GM21717 (cell line): ENCODE measurements around the gene C19orf47.

Source experiments
- ATAC-seq: cut with Tn5 transposase; IDR thresholded peaks from one replicate; pipeline ENCODE4 v1.9.1; 2021; ENCODE audit warnings: mild to moderate bottlenecking, moderate library complexity; ENCODE audit not compliant: unreplicated experiment

C19orf47 gene

GRCh38 chr19:40284251-40284500, 64.0 kb downstream of the C19orf47 start:
- no peak for ATAC-seq

- ATAC-seq, result no peak
Measured at GRCh38 chr19:40283414-40284250, 64.6 kb downstream of the C19orf47 start.

- ATAC-seq, result no peak
Measured at GRCh38 chr19:40282920-40283319, 65.3 kb downstream of the C19orf47 start.

GRCh38 chr19:40282209-40282580, 66.0 kb downstream of the C19orf47 start:
- ATAC-seq, result no peak

DNA sequence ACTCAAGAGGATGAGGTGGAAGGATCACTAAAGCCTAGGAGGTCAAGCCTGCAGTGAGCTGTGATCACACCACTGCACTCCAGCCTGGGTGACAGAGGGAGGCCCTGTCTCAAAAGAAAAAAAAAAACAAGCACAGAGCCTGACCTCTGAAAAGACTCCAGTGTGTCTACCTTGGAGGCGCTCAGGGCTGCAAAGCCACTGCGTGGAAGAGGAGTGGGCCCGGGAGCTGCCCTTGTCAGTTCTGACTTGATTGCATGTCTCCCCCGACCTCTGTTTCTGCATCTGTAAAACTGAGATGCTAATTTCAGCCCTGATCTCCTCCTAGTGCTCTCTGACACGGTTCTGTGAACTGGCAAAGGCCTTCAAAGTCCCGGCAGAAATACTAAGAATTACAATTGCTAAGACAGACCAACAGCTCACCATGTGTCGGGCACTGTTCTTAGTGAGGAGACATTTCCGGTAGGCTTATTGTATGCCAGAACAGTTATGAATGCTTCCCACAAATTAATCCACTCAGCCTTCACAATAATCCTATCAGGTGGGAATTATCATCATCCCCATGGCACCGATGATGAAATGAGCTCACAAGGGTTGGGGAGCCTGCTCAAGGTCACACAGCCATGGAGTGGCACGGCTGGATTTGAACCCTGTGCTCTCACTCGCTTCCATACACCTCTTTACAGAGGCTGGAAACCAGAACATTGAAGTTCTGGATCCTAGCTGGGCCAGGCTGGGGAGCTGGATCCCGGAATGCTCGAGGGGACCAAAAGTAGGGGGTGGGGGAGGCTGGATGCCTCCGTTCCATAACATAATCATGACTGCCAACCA, 66.6 kb downstream of the C19orf47 start:
- no peak for ATAC-seq

GRCh38 chr19:40280608-40281221, 67.5 kb downstream of the C19orf47 start:
- no peak for ATAC-seq

DNA sequence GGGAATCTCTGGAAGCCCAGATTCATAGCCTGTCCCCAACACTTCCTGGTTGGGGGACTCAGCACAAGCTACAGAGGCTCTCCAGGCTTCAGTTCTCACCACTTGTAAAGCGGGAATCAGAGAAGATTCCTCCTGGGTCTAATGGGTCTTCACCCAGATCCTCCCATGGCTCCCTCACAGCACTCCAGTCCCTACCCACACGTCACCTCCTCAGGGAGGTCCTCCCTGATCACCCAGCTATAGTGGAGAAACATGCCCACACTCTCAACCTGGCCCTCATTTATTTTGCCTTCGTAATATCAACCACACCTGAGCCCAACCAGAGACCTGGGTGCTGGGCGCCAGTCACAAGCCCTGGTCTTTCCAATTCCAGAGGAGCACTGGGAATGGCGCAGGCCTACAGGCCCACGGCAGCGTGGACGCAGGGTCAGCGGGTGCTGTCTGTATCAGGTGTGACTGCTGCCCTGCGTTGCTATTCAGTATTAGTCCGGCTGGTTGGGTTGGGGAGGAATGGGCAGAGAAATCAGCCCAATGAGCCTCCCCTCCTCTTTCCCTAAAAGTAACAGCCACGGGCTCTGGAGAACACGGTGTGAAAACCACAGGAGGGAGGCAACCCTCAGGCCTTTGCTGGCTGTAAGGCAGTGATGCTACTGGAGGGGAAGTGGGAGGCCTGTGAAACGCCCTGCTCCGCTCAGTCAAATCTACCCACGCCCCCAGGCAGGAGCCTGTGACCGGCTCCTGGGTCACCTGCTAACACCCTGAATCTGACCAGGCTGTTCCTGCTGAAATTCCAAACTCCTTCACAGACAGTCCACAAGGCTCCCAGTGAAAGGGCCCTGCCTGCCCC, 68.2 kb downstream of the C19orf47 start:
- ATAC-seq, result no peak

- no peak for ATAC-seq
Measured at GRCh38 chr19:40279120-40279551, 69.1 kb downstream of the C19orf47 start.

- no peak for ATAC-seq
Measured at GRCh38 chr19:40278361-40279035, 69.7 kb downstream of the C19orf47 start.

GRCh38 chr19:40277356-40278059, 70.7 kb downstream of the C19orf47 start:
- no peak for ATAC-seq

DNA sequence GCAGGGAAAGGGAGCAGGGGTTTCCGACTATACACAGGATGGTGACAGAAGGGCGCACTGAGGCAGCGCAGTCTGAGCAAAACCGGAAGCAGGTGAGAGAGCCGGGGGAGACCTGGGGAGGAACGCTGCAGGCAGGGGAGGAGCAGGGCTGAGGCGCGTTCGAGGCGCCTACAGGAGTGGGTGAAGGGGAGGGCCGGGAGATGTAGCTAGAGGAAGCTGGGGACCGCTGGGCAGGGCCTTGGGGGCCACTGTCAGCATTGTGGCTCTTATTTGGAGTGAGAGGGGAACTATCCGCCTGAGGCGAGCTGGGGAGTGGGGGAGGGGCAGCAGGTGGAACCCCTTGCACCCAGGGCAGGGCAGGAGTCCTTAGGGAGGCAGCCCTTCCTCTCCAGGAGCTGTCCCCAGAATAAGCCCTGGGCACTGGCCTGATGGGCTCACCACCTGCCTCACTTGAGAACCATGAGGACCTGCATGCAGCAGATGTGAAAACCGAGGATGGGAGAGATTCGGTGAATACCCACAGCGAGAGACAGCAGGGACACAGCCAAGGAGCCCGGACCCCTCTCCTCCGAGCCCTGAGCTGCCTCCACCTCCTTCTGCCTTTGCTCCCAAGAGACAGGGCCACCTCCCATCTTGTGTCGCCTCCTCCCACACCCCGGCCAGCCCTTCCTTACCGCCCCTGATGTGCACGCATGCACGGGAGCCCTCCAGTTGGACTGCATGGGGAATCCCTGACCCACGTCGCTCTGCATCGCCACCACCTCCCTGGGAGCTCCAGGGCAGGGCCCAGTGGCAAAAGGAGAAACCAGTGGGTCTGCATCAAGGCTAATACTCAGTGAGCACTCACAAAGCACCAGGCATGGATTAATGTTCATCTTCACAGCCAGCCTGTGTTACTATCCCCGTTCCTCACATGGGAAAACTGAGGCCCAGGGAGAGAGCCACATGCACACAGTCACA, 73.3 kb downstream of the C19orf47 start:
- no peak for ATAC-seq

DNA sequence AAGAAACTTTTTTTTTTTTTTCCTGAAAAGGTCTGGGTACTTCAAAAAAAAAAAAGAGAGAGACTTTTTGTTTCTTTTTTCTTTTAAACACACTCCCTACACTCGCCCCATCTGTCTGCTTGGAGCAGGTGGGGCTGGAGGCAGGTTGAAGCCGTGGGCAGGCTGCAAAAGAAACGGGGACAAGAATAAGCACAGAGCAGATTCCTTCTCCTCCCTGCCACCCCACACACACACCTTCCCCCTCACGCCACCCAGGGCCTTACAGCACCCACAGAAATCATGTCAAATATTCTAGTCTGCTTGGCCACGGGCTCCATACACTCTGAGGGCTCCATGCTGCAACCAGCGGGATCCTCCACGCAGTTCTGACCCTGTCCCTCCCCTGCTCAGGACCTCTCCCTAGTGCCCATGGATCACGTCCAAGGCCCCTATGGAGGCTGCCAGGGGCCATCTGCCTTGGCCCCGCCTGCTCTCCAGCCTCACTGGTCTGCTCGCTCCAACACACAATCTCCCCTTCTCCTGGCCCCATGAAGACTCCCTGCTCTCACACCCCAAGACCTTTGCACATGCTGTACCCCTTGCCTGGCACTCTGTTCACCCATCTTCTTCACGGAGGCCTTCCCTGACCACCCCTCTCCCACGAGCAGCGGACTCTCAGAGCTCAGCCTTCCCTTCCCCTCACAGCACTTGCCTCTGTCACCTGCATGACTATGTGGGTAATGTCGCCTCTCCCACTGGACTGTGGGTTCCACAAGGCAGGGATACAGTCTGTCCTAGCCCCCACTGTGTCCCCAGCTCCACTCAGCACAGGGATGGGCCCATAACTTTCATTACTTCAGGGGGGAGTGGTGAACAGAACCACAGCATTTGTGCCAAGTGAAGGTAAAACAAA, 74.5 kb downstream of the C19orf47 start:
- no peak for ATAC-seq

DNA sequence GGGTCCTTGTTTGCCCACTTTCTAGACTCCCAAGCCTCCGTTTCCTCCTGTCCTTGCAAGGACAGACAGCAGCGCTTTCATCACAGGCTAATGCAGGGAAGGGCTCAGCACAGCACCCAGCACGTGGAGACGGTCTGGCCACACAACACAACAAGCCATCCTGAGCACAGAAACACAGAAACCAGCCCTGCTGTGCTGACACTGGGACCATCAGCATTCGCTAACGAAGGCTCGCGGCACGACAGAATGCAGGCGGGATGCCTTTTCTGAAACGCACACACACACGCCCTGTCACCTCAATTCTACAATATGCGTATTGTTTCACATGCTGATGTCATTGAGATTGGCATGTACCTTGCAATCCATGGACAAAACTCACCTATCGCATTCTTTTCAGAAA, 75.9 kb downstream of the C19orf47 start:
- ATAC-seq, result no peak

- ATAC-seq, result no peak
Measured at GRCh38 chr19:40271706-40272105, 76.5 kb downstream of the C19orf47 start.

DNA sequence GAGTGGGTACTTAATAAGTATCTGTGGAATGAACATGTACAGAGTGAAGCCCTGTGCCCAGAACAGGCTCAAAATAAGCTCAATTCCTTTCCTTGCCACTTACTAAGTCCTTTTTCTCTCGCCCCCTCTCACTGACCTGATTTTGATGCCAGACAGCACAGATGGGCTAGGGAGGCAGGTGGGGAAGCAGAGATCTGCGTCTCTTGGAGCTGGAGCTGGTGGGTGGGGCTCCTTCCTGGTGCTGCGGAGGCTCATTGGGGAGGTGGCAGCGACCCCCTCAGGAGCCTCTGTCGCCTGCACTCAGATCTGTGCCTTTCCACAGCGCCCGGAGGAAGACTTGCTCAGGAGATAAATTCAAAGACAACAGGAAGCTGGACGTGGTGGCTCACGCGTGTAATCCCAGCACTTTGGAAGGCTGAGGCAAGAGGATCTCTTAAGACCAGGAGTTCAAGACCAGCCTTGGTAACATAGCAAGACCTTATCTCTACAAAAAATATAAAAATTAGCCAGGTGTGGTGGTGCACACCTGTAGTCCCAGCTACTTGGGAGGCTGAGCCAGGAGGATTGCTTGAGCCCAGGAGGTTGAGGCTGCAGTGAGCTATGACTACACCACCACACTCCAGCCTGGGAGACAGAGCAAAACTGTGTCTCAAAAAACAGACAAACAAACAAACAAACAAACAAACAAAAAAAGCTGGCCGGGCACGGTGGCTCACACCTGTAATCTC, 77.7 kb downstream of the C19orf47 start:
- ATAC-seq, result no peak
